Testis (tissue), 2 donors: ENCODE data around the gene KL.

Source experiments
- POLR2A ChIP-seq: fragments of 450-650 bp; IDR thresholded peaks from one replicate; pipeline ENCODE4 v1.6.1; 2017; ENCODE audit warnings: antibody characterized with exemption, mild to moderate bottlenecking, moderate library complexity
- TF ChIP-seq, protein P1 (sequence below), 3 experiments: fragments of 450-650 bp in 2 of 3; fragments of 200-600 bp in 1 of 3; sonication (generic) in 1 of 3; IDR thresholded peaks; one replicate each; pipeline ENCODE4 v1.5.1; 2016 to 2019; ENCODE audit warnings: antibody characterized with exemption in 3 of 3, mild to moderate bottlenecking in 2 of 3, moderate library complexity in 1 of 3

DNA sequence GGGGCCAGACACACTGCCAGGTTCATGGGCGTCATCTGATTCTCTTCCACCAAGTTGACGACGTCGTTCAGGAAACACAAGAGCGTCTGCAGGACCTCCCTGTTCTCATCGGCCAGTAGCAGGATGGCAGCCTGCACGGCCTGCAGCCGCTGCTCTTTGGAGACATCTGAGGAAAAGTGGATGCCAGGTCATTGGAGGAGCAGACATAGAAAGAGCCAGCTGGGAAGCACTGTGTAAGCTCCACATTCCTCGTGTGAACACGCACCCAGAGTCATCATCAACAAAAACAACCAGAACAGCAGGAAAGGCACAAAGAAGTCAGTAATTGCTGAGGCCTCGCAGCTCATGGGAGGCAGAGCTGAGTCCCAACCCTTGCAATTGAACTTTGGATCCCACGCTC, 96.5 kb downstream of the KL start:
- TF ChIP-seq, protein P1, sequence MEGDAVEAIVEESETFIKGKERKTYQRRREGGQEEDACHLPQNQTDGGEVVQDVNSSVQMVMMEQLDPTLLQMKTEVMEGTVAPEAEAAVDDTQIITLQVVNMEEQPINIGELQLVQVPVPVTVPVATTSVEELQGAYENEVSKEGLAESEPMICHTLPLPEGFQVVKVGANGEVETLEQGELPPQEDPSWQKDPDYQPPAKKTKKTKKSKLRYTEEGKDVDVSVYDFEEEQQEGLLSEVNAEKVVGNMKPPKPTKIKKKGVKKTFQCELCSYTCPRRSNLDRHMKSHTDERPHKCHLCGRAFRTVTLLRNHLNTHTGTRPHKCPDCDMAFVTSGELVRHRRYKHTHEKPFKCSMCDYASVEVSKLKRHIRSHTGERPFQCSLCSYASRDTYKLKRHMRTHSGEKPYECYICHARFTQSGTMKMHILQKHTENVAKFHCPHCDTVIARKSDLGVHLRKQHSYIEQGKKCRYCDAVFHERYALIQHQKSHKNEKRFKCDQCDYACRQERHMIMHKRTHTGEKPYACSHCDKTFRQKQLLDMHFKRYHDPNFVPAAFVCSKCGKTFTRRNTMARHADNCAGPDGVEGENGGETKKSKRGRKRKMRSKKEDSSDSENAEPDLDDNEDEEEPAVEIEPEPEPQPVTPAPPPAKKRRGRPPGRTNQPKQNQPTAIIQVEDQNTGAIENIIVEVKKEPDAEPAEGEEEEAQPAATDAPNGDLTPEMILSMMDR (IDR thresholded peaks at IDR 0.05) = no peak
- TF ChIP-seq POLR2A = no peak
